ENCODE data around the gene PNPLA7.
"Not testable (repeated sequence)": the region's sequence is repeated elsewhere in the genome, so short reads cannot be mapped to it uniquely, and the experiment has no call there.

Gene PNPLA7

DNA sequence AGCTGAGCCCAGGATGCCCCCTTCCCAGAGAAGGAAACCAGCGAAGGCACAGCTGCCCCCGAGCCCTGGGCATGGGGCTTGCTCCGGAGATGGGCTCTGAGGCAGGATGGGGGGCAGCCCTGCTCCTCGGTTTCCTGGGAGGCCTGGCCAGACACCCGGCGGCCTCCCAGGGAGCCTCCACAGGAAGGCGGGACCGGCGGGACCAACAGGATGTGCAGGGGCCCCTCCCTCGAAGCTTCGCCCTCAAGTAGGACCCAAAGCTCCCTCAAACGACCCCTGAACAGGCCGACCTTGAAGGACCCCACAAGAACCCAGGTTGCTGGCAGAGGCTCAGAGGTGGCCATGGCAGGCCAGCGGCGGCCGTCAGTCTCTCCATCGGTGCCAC lies 138.9 kb downstream of the PNPLA7 start:
- DNase-seq = no peak

DNA sequence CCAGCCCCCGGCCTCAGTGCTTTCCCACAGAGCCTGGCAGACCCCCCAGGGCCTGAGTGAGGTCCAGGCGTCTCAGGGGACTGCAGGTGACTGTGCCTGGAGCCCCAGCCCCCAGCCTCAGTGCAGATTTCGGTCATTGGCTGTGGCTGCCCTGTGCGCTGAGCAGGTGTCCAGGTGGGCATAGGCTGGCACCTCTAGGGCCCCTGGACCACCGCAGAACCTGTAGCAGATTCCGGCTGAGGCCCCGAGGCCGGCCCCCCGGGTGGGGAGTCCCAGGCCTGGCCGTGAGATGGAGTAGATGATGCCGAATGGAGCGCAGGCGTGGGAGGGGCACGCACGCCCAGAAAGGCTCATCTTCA lies 139.3 kb downstream of the PNPLA7 start:
- no peak for DNase-seq

DNA sequence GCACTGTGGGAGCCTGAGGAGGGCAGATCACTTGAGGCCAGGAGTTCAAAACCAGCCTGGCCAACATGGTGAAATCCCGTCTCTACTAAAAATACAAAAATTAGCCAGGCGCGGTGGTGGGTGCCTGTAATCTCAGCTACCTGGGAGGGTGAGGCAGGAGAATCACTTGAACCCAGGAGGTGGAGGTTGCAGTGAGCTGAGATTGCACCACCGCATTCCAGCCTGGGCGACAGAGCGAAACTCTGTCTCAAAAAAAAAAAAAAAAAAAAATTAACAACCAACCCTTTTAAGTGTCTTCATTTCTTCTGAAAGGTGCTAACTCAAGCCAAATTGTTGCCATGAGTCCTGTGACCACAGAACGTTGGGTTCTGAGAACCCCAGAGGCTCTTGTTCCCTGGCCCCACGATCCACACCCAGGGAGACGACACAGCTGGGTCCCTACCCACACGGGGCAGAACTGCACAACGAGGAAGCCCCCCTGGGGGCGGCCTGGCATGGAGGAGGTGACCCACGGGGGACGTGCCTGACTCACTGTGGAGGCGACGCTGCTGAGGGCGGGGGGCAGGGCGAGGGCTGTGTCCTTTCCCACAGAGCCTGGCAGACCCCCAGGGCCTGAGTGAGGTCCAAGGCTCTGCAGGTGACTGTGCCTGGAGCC lies 139.8 kb downstream of the PNPLA7 start:
- DNase-seq = not testable (repeated sequence)

Data from activated CD4-positive, alpha-beta T cell treated with anti-CD3 and anti-CD28 coated beads, Interleukin-2, Interleukin-6, amounts not matched to agents 100 ng/mL and 50 ng/mL, durations not matched to agents 16 hours and 8 hours (primary cell).